NT2/D1 (cell line): ENCODE data around the gene PCDHGB3.

Experiments
- SUZ12 ChIP-seq: IDR thresholded peaks from 2 replicates; pipeline ENCODE4 v1.6.1; 2011; ENCODE audit not compliant: insufficient read length, insufficient read depth; ENCODE audit errors: extremely low read depth
- YY1 ChIP-seq: IDR thresholded peaks from 2 replicates; pipeline ENCODE4 v1.6.1; 2011; ENCODE audit not compliant: insufficient read length, insufficient read depth
- ZNF274 ChIP-seq: IDR thresholded peaks from 2 replicates; pipeline ENCODE4 v1.6.1; 2011; ENCODE audit warnings: mild to moderate bottlenecking, low read depth, low read length

GRCh38 chr5:141420855-141421488, 50.9 kb downstream of the PCDHGB3 start, which contains the start of gene PCDHGA11:
- TF ChIP-seq ZNF274 (no peak), YY1 (peak; percentile 37), SUZ12 (no peak)
